CD14-positive monocyte (primary cell): ENCODE results near the gene KNDC1. TPM values are rescaled to one million over a fixed set of nuclear protein-coding genes. Genes with fewer than 3 reads are reported as not detected.

Experiments used
- DNase-seq, 3 donors: peaks; one replicate each; pipeline ENCODE4 v3.0.0-alpha.2; 2011 to 2022
- H2AFZ ChIP-seq: 2 replicates; pipeline ENCODE4 v1.6.0; 2012; ENCODE audit warnings: mild to moderate bottlenecking, low read depth, low read length, inconsistent platforms; ENCODE audit not compliant: insufficient read depth, poor library complexity, severe bottlenecking
- H3K27ac ChIP-seq, 2 donors: 1 replicate in 1 of 2; 2 replicates in 1 of 2; pipeline ENCODE4 v1.5.1; 2012 to 2013; ENCODE audit warnings: low read length in 2 of 2, control low read depth in 1 of 2, inconsistent platforms in 1 of 2, low read depth in 1 of 2, mild to moderate bottlenecking in 1 of 2
- H3K27me3 ChIP-seq, 2 donors: one replicate each; pipeline versions ENCODE4 v1.6.0 to v1.6.1; 2011 to 2013; ENCODE audit warnings: low read length in 2 of 2; ENCODE audit not compliant: control insufficient read depth in 2 of 2, insufficient read depth in 2 of 2
- H3K36me3 ChIP-seq, 2 donors: replicated peaks in 1 of 2; 1 replicate in 1 of 2; 2 replicates in 1 of 2; pipeline versions ENCODE4 v1.5.1 to v1.6.1; 2012 to 2013; ENCODE audit warnings: low read length in 2 of 2, control low read depth in 1 of 2, inconsistent platforms in 1 of 2, mild to moderate bottlenecking in 1 of 2; ENCODE audit not compliant: insufficient read depth in 2 of 2, control insufficient read depth in 1 of 2
- H3K4me1 ChIP-seq, 2 donors: 1 replicate in 1 of 2; 2 replicates in 1 of 2; pipeline versions ENCODE4 v1.5.1 to v1.6.1; 2012 to 2013; ENCODE audit warnings: low read length in 2 of 2, control low read depth in 1 of 2, inconsistent platforms in 1 of 2, mild to moderate bottlenecking in 1 of 2, moderate library complexity in 1 of 2; ENCODE audit not compliant: insufficient read depth in 2 of 2, control insufficient read depth in 1 of 2
- H3K4me2 ChIP-seq: replicated peaks from 2 replicates; pipeline ENCODE3; 2012; ENCODE audit warnings: low read length, moderate library complexity, mild to moderate bottlenecking; ENCODE audit not compliant: poor library complexity, severe bottlenecking; ENCODE audit errors: extremely low read depth
- H3K4me3 ChIP-seq, 3 experiments: fragments of 200-600 bp in 1 of 3; sonication (generic) in 1 of 3; replicated peaks in 1 of 3; 1 replicate in 2 of 3; 2 replicates in 1 of 3; pipeline ENCODE4 v1.5.1; 2011 to 2013; ENCODE audit warnings: low read length in 3 of 3, mild to moderate bottlenecking in 3 of 3, control low read depth in 2 of 3, low read depth in 2 of 3, inconsistent platforms in 1 of 3, moderate library complexity in 1 of 3
- H3K79me2 ChIP-seq: 2 replicates; pipeline ENCODE4 v1.6.0; 2012; ENCODE audit warnings: mild to moderate bottlenecking, control low read depth, inconsistent platforms, low read length, moderate library complexity; ENCODE audit not compliant: insufficient read depth
- H3K9ac ChIP-seq: 2 replicates; pipeline ENCODE4 v1.6.0; 2017; ENCODE audit warnings: low read length, mild to moderate bottlenecking; ENCODE audit not compliant: insufficient read depth, poor library complexity, severe bottlenecking
- H3K9me3 ChIP-seq, 2 donors: replicated peaks in 1 of 2; 1 replicate in 1 of 2; 2 replicates in 1 of 2; pipeline versions ENCODE4 v1.5.1 to v1.6.1; 2012 to 2013; ENCODE audit warnings: low read length in 2 of 2, control low read depth in 1 of 2; ENCODE audit not compliant: control insufficient read depth in 1 of 2, insufficient read depth in 1 of 2
- H4K20me1 ChIP-seq: 2 replicates; pipeline ENCODE4 v1.6.0; 2012; ENCODE audit warnings: mild to moderate bottlenecking, low read length, control low read depth, moderate library complexity; ENCODE audit not compliant: insufficient read depth
- H3K27ac Mint-ChIP-seq, 7 donors: one replicate each; pipeline ENCODE4 v1.8.0; 2020; ENCODE audit warnings: mild to moderate bottlenecking in 7 of 7, mixed read lengths in 7 of 7, moderate library complexity in 6 of 7, inconsistent platforms in 2 of 7
- H3K27me3 Mint-ChIP-seq, 3 donors: one replicate each; pipeline ENCODE4 v1.8.0; 2021 to 2022; ENCODE audit warnings: low read depth in 3 of 3, mild to moderate bottlenecking in 3 of 3, mixed read lengths in 3 of 3, moderate library complexity in 3 of 3, inconsistent platforms in 1 of 3
- H3K36me3 Mint-ChIP-seq, 2 donors: one replicate each; pipeline ENCODE4 v1.8.0; 2020; ENCODE audit warnings: mixed read lengths in 2 of 2, inconsistent platforms in 1 of 2, mild to moderate bottlenecking in 1 of 2
- H3K4me1 Mint-ChIP-seq: one replicate; pipeline ENCODE4 v1.8.0; 2020; ENCODE audit warnings: mild to moderate bottlenecking, mixed read lengths
- H3K4me3 Mint-ChIP-seq, 2 donors: one replicate each; pipeline ENCODE4 v1.8.0; 2020; ENCODE audit warnings: mild to moderate bottlenecking in 2 of 2, mixed read lengths in 2 of 2, moderate library complexity in 1 of 2
- H3K9me3 Mint-ChIP-seq, 7 donors: one replicate each; pipeline ENCODE4 v1.8.0; 2020 to 2022; ENCODE audit warnings: mixed read lengths in 7 of 7, mild to moderate bottlenecking in 6 of 7, moderate library complexity in 6 of 7, inconsistent platforms in 2 of 7
- CTCF ChIP-seq: fragments of 200-600 bp; IDR thresholded peaks from one replicate; pipeline ENCODE4 v1.8.0; 2022; ENCODE audit warnings: antibody characterized with exemption, mild to moderate bottlenecking
- WGBS: methylation state at CpG from one replicate; pipeline ENCODE4 v1.1.5; 2013; ENCODE audit warnings: missing lambda C conversion rate; ENCODE audit not compliant: insufficient coverage; 5-methylcytosine and 5-hydroxymethylcytosine counted together
- intact Hi-C, 2 donors: fragments of 100-400 bp; cut with micrococcal nuclease; formaldehyde crosslinking; loops; one replicate each; pipeline versions ENCODE4 v1.15.0 to v1.15.1; 2023
- polyA plus RNA-seq, 3 donors: library from polyadenylated mRNA; depleted of rRNA in 1 of 3; unstranded in 2 of 3; stranded (reverse) in 1 of 3; fragments of 300-500 nt in 2 of 3; fragments of >200 nt in 1 of 3; fragmentation: Illumina TruSeq in 2 of 3; gene quantifications; 1 replicate in 2 of 3; 2 replicates in 1 of 3; pipeline ENCODE4 v1.2.3, GENCODE V29; 2012 to 2021

The KNDC1 gene
- polyA plus RNA-seq, 3 donors = 0.22 to 0.80 TPM; not detected in 1

GRCh38 chr10:133196936-133197758, 37.1 kb downstream of the KNDC1 start:
- 90% methylated on average over 31 of the region's 40 CpGs for WGBS
- no peak for TF ChIP-seq CTCF
- no peak for DNase-seq

GRCh38 chr10:133197786-133198185, 37.8 kb downstream of the KNDC1 start:
- H3K4me1 Mint-ChIP-seq = no peaks in the 10 kb centered on the region
- H3K27ac Mint-ChIP-seq = no peak overlapping the region
- H3K36me3 Mint-ChIP-seq = no peaks in the 10 kb centered on the region
- H3K9me3 Mint-ChIP-seq = peaks cover 0 to 12% (median 3%) of the 10 kb centered on the region in 7 donors
- peaks cover 4 to 13% (median 8%) of the 10 kb centered on the region in 3 donors for H3K27me3 Mint-ChIP-seq
- no peak for TF ChIP-seq CTCF
- intact Hi-C loops = no loop called here
- no peak overlapping the region for H3K27ac ChIP-seq
- H3K4me1 ChIP-seq = no peaks in the 10 kb centered on the region
- H2AFZ ChIP-seq = no peak overlapping the region
- no peaks in the 10 kb centered on the region for H3K79me2 ChIP-seq
- 93% methylated on average over 7 of the region's 9 CpGs for WGBS
- no peaks in the 10 kb centered on the region for H3K27me3 ChIP-seq
- H3K36me3 ChIP-seq = no peaks in the 10 kb centered on the region
- no peaks in the 10 kb centered on the region for H3K9me3 ChIP-seq
- no peak overlapping the region for H3K4me2 ChIP-seq
- DNase-seq = no peak
- no peak overlapping the region for H3K9ac ChIP-seq
- no peak overlapping the region for H3K4me3 ChIP-seq
- no peak overlapping the region for H3K4me3 Mint-ChIP-seq
- H4K20me1 ChIP-seq = no peaks in the 10 kb centered on the region

More at GRCh38 chr10:133196936-133197758, 37.1 kb downstream of the KNDC1 start:
- Mint-ChIP-seq H3K4me1 (no peaks in the 10 kb centered on the region), H3K4me3 (no peak overlapping the region), H3K27ac (no peak overlapping the region), H3K36me3 (no peaks in the 10 kb centered on the region), H3K9me3 (peaks cover 0 to 12% (median 3%) of the 10 kb centered on the region in 7 donors), H3K27me3 (peaks cover 4 to 17% (median 11%) of the 10 kb centered on the region in 3 donors)
- no peak overlapping the region for H2AFZ ChIP-seq
- no peaks in the 10 kb centered on the region for H4K20me1 ChIP-seq
- no peak overlapping the region for H3K4me3 ChIP-seq
- no peaks in the 10 kb centered on the region for H3K4me1 ChIP-seq
- H3K9me3 ChIP-seq = no peaks in the 10 kb centered on the region
- H3K4me2 ChIP-seq = no peak overlapping the region
- no peaks in the 10 kb centered on the region for H3K79me2 ChIP-seq
- H3K9ac ChIP-seq = no peak overlapping the region
- no peak overlapping the region for H3K27ac ChIP-seq
- no peaks in the 10 kb centered on the region for H3K36me3 ChIP-seq
- H3K27me3 ChIP-seq = no peaks in the 10 kb centered on the region
- intact Hi-C loops = no loop called here
